GM19438 (cell line): Measurements from ENCODE around the gene CRY1.
"Not testable (repeated sequence)": the region's sequence is repeated elsewhere in the genome, so short reads cannot be mapped to it uniquely, and the experiment has no call there.

Experiments
- ATAC-seq: cut with Tn5 transposase; IDR thresholded peaks from one replicate; pipeline ENCODE4 v1.9.1; 2021; ENCODE audit warnings: low read depth; ENCODE audit not compliant: unreplicated experiment

CRY1 gene

DNA sequence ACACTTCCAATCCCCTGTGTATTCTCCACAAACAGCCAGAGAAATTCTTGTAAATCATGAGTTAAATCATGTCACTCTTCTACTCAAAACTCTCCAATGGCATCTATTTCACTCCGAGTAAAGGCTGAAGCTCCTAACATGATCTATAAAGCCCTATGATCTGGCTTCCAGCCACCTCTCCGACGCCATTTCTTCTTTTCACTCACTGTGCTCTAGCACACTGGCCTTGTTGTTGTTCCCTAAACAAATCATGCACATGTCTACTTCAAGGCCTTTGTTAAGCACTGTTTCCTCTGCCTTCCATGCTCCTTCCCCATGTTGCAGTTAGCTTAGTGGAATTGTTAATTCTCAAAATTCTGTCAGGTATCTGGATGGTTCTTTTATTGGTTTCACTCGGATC is 76.3 kb downstream of the CRY1 start:
- no peak for ATAC-seq

DNA sequence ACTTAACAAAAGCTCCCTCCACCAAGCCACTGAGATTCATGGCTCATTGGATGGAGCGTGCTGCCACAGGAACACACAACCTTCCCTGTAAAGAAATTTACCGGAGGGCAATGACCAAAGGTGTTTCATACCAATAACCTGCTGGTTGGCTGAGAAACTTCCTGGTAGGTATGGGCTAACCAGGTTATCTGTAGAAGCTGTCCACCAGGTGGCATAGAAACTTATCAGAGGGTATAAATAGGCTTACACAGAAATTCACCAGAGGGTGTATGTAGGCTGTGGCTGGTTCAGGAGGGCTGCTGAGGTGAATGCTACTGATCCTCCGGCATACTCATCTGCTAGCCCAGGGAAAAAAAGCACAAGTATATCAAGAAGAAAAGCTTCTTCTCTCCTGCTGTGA is 79.3 kb downstream of the CRY1 start:
- ATAC-seq, result no peak

DNA sequence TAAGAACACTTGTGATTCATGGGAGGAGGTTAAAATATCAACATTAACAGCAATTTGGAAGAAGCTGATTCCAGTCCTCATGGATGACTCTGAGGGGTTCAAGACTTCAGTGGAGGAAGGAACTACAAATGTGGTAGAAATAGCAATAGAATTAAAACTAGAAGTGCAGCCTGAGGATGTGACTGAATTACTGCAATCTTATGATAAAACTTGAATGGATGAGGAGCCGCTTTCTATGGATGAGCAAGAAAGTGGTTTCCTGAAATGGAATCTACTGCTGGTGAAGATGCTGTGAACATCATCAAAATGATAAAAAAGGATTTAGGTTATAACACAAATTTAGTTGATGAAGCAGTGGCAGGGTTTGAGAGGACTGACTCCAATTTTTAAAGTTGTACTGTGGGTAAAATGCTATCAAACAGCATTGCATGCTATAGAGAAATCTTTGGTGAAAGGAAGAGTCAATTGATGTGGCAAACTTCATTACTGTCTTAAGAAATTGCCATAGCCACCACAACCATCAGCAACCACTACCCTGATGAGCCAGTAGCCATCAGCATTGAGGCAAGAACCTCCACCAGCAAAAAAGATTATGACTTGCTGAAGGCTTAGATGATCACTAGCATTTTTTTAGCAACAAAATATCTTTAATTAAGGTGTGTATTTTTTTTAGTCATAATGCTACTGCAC is 80.5 kb downstream of the CRY1 start:
- no peak for ATAC-seq

DNA sequence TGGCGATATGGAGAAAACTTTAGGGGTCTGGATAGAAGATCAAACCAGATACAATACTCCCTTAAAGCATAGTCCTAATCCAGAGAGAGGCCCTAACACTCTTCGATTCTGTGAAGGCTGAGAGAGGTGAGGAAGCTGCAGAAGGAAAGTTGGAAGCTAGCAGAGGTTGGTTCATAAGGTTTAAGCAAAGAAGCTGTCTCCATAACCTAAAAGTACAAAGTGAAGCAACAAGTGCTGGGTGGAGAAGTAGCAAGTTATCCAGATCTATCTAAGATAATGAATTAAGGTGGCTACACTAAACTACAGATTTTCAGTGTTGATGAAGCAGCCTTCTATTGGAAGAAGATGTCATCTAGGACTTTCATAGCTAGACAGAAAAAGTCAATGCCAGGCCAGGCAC is 81.8 kb downstream of the CRY1 start:
- no peak for ATAC-seq

DNA sequence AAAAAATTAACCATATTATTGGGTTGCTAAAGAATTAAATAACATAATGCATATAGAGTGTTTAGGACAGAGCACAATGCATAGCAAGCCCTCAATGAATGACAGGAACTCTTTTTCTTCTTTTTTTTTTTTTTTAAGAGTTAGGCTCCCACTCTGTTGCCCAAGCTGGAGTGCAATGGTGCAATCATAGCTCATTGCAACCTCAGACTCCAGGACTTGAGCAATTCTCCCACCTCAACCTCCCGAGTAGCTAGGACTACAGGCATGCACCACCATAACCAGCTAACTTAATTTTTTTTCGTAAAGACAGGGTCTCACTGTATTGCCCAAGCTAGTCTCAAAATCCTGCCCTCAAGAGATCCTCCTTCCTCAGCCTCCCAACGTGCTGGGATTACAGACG is 85.9 kb downstream of the CRY1 start:
- no peak for ATAC-seq

DNA sequence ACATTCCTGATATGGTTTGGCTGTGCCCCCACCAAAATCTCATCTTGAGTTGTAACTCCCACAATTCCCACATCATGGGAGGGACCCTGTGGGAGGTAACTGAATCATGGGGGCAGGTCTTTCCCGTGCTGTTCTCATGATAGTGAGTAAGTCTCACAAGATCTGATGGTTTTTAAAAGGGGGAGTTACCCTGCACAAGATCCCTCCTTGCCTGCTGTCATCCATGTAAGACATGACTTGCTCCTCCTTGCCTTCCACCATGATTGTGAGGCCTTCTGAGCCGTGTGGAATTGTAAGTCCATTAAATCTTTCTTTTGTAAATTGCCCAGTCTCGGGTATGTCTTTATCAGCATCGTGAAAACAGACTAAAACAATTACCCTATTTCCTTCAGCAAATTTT is 90.7 kb downstream of the CRY1 start:
- ATAC-seq, result not testable (repeated sequence)

DNA sequence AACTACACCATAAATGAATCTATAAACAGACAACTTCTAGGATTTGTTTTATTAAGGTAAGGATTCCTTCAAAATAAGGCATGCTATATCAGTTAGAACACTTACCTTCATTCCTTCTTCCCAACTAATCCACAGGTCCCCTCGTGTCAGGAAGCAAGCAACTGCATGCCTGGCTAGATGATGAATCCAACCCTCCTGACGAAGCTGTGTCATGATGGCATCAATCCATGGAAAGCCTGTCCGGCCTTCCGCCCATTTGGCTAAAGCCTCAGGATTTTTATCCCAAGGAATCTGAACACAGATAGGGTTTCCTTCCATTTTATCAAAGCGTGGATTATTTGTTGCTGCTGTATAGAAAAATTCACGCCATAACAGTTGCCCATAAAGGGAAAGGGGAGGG is 93.9 kb downstream of the CRY1 start:
- ATAC-seq, result no peak

DNA sequence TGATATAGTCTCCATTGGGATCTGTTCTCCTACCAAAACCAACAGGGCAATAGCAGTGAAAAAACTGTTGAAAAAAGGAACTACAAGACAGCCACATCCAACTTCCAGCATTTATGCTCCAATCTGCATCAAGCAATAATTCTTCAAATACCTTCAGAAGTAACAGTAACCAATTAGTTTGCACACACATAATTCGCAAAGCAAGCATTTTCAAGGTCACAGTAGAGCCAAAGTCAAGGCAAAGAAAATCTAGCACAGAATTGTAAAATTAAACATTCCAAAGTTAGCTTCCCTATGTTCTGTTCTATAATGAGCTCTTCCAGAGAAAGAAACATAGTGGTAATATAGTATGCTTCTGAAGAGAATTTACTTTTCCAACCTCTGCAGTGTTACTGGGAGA is 95.4 kb downstream of the CRY1 start:
- ATAC-seq, result no peak

DNA sequence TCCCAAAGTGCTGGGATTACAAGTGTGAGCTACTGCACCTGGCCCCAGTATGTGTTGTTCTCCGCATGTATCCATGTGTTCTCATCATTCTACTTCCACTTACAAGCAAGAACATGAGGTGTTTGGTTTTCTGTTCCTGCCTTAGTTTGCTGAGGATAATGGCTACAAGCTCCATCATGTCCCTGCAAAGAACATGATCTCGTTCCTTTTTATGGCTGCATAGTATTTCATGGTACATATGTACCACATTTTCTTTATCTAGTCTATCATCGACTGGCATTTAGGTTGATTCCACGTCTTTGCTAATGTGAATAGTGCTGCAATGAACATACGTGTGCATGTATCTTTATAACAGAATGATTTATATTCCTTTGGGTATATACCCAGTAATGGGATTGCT is 97.2 kb downstream of the CRY1 start:
- not testable (repeated sequence) for ATAC-seq

DNA sequence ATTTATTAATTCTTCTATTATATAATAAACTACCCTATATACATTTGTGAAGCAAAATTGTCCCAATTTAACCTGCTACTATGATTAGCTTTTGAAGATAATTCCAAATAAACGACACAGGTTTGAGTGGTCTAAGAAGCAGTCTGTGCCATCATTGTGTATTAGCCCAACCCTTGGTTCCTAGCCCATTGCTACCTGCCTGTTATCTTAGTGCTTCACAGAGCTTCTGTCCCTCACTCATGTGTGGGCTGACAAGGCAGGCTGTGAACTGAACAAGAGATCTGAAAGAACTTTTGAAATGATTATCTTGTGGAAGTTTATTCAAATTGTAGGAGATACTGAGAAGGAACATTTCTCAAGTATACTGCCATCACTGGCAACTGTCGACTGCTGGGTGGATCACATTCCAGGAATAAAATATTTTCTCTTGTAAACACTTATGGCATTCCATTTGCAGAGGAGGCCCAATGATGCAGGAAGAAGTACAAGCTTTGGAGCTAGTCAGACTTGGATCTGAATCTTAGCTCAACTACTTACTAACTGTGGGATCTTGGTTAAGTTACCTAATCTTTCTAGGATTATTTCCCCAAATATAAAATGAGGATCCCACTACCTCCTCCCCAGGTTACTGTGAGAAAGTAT is 98.6 kb downstream of the CRY1 start:
- no peak for ATAC-seq

DNA sequence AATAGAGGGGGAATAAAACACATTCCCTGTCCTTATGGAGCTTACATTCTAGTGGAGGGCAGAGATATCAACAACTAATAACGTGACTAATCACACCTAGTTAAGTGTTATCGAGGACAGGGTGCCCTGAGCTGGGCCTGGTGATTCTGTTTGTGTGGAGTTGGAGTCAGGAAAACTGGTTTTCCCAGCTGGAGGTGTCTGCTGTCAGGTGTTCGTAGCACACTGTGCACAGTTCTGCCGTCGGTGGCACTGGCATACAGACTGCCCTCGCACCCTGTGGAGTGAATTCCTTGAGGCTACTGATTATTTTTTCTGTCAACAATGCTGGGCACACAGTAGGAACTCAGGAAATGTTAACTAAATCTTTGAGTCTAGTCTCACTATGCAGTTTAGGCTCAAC is 105.5 kb downstream of the CRY1 start:
- no peak for ATAC-seq

DNA sequence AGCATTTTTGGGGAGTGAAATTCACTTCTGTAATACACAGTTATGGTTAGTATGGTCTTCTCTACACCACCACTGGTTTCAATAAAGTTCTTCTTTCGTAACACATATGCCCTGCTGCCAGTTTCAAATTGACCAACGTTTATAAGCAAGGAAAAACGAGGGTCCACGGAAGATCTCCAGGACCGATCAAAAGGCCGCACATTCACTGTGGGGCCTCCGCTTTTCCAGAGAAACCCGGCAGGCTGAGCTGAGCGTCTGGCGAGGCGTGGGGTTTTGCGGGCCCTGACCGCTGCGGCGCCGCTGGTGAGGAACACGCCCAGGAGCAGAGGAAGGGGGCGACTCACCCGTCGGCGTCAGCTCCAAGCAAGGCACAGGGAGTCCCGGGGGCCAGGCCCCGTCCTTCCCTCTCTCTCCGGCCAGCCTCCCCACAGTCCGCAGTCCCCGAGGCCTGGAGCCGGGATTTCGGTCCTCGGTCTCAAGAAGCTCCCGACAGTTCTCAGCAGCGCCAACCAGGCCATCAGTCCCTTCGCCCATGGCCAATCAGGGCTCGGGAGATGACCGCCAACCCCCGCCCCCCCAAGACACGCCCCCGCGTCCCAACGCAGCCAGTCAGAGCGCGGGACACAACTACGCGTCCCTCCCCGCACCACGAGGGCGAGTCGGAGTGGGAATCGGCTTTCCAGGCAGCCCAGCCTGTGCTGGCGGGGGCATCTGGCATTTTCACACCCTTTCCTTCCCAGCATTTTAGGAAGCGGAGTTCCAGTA is 106.5 kb downstream of the CRY1 start, which contains the start of gene MTERF2:
TSS of gene MTERF2 (minus strand) at position 522 of the 765 bp plus-strand sequence. CDS start 8,432 bp downstream, outside the sequence.
- peak; percentile 96 for ATAC-seq

DNA sequence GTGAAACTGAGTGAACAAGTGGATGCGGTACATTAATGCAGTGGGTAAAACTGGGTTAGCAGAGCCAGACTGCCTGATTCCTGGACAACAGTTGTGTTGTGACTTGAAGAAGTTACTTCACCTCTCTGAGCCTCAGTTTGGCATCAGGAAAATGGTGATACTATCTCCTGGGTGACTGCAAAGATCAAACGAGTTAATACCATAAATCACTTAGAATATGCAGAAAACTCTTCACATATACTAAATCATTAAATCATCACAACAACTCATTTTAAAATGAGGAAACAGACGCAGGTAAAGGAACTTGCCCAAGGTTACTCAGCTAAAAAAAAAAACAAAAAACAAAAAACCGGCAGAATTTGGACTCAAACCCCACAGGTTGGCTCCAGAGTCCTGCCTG is 107.2 kb downstream of the CRY1 start:
- no peak for ATAC-seq

DNA sequence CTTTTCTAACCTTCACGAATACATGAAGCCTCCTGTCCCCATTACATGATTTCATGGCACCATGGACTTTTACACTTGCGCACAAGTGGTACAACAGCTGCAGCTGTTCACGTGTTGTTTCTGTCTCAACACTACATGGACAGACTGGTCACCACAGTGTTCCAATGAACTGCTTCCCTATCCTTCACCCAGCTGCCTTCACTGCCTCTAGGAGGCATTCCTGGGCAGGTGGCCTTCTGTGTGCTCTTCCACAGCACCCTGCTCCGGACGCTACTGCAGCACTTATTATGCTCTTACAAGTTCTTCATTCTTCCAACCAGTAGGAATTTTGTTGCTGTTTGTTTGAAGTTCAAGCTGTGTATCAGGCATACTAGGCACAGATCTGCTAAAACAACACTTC is 107.9 kb downstream of the CRY1 start:
- no peak for ATAC-seq

DNA sequence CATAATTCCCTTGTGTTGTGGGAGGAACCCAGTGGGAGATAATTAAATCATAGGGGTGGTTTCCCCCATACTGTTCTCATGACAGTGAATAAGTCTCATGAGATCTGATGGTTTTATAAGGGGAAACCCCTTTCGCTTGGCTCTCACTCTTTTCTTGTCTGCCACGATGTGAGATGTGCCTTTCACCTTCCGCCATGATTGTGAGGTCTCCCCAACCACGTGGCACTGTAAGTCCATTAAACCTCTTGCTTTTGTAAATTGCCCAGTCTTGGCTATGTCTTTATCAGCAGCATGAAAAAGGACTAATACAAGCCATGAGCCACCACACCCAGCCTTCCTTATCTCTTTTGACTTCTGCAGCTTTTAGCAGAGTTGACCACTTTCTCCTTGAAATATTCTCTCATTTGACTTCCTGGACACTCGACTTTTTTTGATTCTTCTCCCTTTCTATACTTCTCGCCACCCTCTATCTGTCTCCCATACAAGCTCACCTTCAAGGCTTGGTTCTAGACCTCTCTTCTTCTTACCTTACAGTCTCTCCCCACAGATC is 108.7 kb downstream of the CRY1 start:
- no peak for ATAC-seq

DNA sequence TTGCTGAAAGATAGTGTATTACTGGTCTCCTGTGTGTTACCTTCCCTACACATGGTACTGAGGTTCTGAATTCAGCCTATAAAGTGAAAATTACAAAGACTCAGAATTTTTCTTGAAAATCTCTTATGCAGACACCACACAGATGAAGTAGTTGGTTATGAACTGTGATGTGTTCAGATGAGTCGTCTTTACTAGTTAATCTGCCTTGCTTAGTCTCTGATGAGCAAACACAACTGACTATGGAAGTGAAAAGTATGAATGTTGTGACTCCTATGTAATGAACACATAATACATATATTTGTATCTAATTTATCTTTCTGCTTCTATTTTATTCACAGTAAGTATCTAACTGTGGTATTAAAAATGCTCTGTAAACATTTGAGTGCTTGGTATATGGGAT is 111.1 kb downstream of the CRY1 start:
- ATAC-seq, result no peak

DNA sequence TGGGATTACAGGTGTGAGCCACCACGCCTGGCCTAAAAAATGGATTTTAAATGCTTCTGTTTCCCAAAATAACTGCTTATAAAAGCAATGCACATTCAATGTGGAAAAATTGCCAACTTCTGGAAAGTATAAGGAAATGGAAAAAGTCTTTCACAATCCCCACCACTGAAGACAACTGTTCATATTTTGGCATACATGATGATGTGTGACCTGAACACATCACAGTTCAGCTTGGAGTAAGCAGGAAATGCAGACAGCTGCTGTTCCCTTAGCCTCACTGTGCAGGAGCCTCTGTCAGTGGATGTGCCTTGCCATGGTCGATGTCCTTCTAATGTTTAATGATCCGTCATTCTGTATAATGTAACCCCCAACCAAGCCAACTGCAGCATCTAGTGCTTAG is 111.6 kb downstream of the CRY1 start:
- no peak for ATAC-seq

DNA sequence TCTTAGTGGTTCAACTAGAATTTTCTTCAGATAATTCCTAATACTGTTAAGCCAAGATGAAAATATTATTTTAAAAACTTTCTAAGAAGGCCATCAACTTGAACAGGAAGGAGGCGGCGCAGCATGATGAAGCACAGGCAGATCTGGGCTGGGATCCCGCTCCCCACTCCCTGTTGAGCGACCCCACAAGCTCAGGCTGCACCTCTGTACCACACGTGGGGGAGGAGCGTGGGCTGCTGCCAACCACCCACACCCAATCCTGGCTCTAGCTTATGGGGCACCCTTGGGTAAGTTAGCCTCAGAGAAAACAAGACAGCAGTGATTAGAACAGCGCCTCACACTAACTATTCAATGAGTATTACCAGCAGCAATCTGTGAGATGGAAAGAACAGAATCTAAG is 112.4 kb downstream of the CRY1 start:
- no peak for ATAC-seq

DNA sequence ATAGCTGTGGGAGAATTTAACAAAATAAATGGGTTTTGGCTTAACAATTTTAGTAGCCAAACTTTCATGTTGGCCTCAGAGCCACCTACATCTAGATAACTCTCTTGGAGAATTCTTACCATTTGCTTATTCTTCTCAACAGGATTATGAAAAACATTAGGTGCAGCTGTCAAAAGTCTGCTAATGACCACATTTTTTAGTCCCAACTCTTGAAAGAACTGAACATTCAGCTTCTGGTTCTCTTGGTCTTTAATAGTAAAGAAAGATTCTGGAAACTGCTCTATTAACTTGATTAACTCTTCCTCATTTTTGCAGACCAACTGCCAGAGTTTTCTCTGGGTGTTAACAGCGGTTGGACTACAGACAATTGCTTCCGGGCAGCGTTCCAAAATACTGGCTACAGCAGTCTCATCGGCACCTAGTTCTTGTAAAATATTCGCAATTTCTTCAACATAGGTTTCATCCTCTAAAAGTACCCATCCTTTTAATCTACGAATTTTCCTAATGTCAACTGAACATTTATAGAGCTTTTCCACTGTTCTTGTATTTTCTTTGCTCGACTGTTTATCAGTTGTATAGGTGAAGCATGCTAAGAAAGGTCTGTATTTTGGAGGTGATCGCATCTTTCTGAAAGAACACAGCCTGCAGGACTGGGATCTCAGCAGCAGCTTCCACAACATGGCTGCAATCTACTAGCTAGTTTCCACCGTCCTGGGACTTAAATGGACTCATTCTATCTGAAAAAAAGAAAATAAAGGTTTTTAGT is 115.1 kb downstream of the CRY1 start:
- ATAC-seq, result no peak

DNA sequence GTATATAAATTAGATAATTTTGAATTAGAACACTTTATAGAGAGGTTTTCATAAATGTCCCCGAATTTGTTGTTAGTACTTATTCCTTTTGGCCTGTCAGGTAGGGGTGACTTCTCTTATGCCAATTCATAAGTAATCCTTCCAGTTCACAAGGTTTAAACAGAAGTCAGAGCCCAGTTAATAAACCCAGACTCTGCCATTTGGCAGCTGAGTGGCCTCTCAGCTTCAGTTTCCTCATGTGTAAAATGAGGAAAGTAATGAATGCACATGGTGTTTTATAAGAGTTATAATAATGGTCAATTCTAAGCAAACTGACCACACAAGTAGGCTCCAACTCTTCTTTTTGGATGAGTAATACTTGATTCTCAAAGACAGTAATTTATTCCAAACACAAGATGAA is 116.7 kb downstream of the CRY1 start:
- ATAC-seq, result no peak
